ENCODE data around the gene RAB3B. TPM values are rescaled to one million over a fixed set of nuclear protein-coding genes. Genes with fewer than 3 reads are reported as not detected.
"Not testable (repeated sequence)": the region's sequence is repeated elsewhere in the genome, so short reads cannot be mapped to it uniquely, and the experiment has no call there.

RAB3B gene
- total and polyA plus RNA-seq, 7 donors = under 0.01 to 0.04 TPM; not detected in 5

DNA sequence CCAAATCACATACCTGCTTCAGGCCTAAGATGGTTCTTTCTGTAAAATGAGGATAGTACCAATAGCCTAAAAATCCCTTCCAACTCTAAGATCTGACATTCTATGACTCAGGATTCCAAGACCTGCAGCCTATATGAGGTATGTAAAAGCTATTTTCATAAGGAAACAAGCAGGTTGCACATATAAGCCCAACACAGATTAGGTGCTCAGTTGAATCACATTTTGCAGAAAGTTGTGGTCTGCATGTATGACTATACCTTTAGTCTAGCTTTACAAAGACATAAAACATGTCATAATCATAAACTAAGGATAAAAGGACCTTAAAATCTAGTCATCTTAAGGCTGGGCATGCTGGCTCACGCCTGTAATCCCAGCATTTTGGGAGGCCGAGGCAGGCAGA is 35.8 kb upstream of the RAB3B start:
- TF ChIP-seq, protein P1, sequence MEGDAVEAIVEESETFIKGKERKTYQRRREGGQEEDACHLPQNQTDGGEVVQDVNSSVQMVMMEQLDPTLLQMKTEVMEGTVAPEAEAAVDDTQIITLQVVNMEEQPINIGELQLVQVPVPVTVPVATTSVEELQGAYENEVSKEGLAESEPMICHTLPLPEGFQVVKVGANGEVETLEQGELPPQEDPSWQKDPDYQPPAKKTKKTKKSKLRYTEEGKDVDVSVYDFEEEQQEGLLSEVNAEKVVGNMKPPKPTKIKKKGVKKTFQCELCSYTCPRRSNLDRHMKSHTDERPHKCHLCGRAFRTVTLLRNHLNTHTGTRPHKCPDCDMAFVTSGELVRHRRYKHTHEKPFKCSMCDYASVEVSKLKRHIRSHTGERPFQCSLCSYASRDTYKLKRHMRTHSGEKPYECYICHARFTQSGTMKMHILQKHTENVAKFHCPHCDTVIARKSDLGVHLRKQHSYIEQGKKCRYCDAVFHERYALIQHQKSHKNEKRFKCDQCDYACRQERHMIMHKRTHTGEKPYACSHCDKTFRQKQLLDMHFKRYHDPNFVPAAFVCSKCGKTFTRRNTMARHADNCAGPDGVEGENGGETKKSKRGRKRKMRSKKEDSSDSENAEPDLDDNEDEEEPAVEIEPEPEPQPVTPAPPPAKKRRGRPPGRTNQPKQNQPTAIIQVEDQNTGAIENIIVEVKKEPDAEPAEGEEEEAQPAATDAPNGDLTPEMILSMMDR (IDR thresholded peaks at IDR 0.05) = no peak
- no peak for DNase-seq
- WGBS, 3 donors = 95 to 98% (median 96%) methylated on average over 2 of the region's 2 CpGs
- intact Hi-C loops (cut with DNase I) = no loop called here
- no peak for ATAC-seq
- H3K4me3 ChIP-seq = no peak overlapping the region
- H3K4me1 ChIP-seq = peaks cover under 1% of the 10 kb centered on the region
- H3K9me3 ChIP-seq = no peaks in the 10 kb centered on the region
- peaks cover 15 to 57% of the 10 kb centered on the region in 2 donors for H3K36me3 ChIP-seq (ENCODE audit: insufficient read depth in 1 of 2, low read depth in 1 of 2)
- no peaks in the 10 kb centered on the region for H3K27me3 ChIP-seq (ENCODE audit: insufficient read depth in 3 of 3, low read length in 2 of 3)
- H3K27ac ChIP-seq = no peak overlapping the region

DNA sequence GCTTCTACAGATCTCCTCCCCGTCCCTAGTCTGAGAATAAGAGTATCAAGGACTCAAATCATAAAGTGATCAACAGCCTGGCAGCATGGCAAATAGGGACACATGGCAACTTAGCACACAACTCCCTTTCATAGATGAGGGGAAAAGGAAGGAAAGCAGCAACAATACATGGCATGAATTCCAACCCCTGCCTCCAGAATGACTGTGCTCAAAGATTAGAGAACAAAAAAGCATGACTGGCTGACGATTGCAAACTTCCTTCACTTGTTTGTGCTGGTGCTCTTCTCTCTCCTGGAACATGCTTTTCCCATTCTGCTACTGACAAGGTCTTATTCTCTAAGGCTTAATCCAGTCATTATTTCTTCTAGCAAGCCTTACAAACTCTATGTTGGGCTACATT is 31.6 kb upstream of the RAB3B start:
- Histone ChIP-seq H3K4me1 (no peaks in the 10 kb centered on the region), H3K36me3 (ENCODE audit: insufficient read depth in 1 of 2, low read depth in 1 of 2) (peaks cover 22 to 65% of the 10 kb centered on the region in 2 donors), H3K9me3 (no peaks in the 10 kb centered on the region), H3K4me3 (no peak overlapping the region), H3K27ac (no peak overlapping the region), H3K27me3 (ENCODE audit: insufficient read depth in 3 of 3, low read length in 2 of 3) (no peaks in the 10 kb centered on the region)
- ATAC-seq (no peak), DNase-seq (no peak)
- 77 to 80% (median 78%) methylated on average over 2 of the region's 2 CpGs for WGBS, 3 donors
- TF ChIP-seq, protein P1 (IDR thresholded peaks at IDR 0.05) = no peak
- intact Hi-C loops (cut with DNase I) = no loop called here

DNA sequence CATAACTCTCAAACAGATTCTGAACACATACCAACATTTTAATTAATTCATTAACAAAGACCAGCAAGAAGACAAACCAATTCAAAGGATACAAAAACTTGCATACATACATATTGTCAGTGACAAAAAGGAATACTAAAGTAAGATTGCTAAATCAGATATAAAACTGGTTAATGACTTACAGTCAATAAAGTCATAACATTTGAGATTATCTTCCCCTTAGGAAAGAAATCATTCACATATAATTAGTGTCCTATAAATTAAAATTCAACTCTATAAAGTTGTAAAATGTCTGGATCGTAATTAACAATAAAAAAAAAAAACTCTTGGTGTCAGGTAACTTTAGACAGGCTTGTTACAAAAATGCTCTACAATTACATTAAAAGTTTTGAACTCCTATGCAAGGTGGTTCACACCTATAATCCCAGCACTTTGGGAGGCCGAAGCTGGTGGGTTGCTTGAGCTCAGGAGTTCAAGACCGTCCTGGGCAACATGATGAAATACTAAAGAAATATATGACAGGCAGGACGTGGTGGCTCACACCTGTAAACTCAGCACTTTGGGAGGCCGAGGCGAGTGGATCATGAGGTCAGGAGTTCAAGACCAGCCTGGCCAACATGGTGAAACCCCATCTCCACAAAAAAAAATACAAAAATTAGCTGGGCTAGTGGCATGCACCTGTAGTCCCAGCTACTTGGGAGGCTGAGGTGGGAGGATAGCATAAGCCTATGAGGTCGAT is 17.7 kb upstream of the RAB3B start:
- Histone ChIP-seq H3K27ac (no peak overlapping the region), H3K4me1 (no peaks in the 10 kb centered on the region), H3K4me3 (no peak overlapping the region), H3K9me3 (no peaks in the 10 kb centered on the region), H3K36me3 (ENCODE audit: insufficient read depth in 1 of 2, low read depth in 1 of 2) (no peaks in the 10 kb centered on the region), H3K27me3 (ENCODE audit: insufficient read depth in 3 of 3, low read length in 2 of 3) (peaks cover 0 to 6% (median 2%) of the 10 kb centered on the region in 3 donors)
- intact Hi-C loops (cut with DNase I) = no loop called here
- WGBS, 3 donors = 80 to 88% (median 83%) methylated on average over 7 of the region's 7 CpGs
- TF ChIP-seq, protein P1 (IDR thresholded peaks at IDR 0.05) = no peak
- DNase-seq (no peak), ATAC-seq (no peak)

DNA sequence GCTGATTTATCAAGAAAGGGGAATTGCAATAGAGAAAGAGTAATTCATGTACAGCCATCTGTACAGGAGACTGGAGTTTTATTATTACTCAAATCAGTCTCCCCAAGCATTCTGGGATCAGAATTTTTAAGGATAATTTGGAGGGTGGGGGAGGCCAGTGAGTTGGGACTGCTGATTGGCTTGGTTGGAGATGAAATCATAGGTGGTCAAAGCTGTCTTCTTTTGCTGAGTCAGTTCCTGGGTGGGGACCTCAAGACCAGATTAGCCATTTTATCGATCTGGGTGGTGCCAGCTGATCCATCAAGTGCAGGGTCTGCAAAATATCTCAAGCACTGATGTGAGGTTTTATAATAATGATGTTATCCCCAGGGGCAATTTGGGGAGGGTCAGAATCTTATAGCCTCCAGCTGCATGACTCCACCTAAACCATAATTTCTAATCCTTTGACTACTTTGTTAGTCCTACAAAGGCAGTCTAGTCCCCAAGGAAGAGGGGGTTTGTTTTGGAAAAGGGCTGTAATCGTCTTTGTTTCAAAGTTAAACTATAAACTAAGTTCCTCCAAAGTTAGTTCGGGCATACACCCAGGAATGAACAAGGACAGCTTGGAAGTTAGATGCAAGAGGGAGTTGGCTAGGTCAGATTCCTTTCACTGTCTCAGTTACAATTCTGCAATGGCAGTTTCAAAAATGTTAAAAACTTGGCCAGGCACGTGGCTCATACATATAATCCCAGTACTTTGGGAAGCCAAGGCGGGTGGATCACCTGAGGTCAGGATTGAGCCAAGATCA is 16.9 kb upstream of the RAB3B start:
- H3K36me3 ChIP-seq (ENCODE audit: insufficient read depth in 1 of 2, low read depth in 1 of 2) = no peaks in the 10 kb centered on the region
- H3K27me3 ChIP-seq (ENCODE audit: insufficient read depth in 3 of 3, low read length in 2 of 3) = peaks cover 0 to 6% (median 2%) of the 10 kb centered on the region in 3 donors
- TF ChIP-seq, protein P1 (IDR thresholded peaks at IDR 0.05) = no peak
- H3K9me3 ChIP-seq = no peaks in the 10 kb centered on the region
- no peak for ATAC-seq
- intact Hi-C loops (cut with DNase I) = no loop called here
- WGBS, 3 donors = 25 to 35% (median 30%) methylated on average over 5 of the region's 5 CpGs
- H3K27ac ChIP-seq = no peak overlapping the region
- H3K4me3 ChIP-seq = no peak overlapping the region
- no peak for DNase-seq
- H3K4me1 ChIP-seq = no peaks in the 10 kb centered on the region

GRCh38 chr1:52006081-52006553 is 15.6 kb upstream of the RAB3B start:
- H3K27ac ChIP-seq; H3K36me3 ChIP-seq (ENCODE audit: insufficient read depth in 1 of 2, low read depth in 1 of 2); ATAC-seq; H3K9me3 ChIP-seq; intact Hi-C loops (cut with DNase I); H3K4me3 ChIP-seq; DNase-seq; H3K4me1 ChIP-seq; H3K27me3 ChIP-seq (ENCODE audit: insufficient read depth in 3 of 3, low read length in 2 of 3): not testable (repeated sequence)
- 42 to 49% (median 43%) methylated on average over 4 of the region's 5 CpGs for WGBS, 3 donors

GRCh38 chr1:52005548-52005947 is 15.0 kb upstream of the RAB3B start:
- H3K36me3 ChIP-seq (ENCODE audit: insufficient read depth in 1 of 2, low read depth in 1 of 2); H3K4me3 ChIP-seq; ATAC-seq; H3K4me1 ChIP-seq; intact Hi-C loops (cut with DNase I); H3K27me3 ChIP-seq (ENCODE audit: insufficient read depth in 3 of 3, low read length in 2 of 3); H3K9me3 ChIP-seq; DNase-seq; H3K27ac ChIP-seq: not testable (repeated sequence)
- 51 to 58% (median 57%) methylated on average over 3 of the region's 3 CpGs for WGBS, 3 donors
